Measurements from ENCODE around the gene CTNNA3. TPM values are rescaled to one million over a fixed set of nuclear protein-coding genes. Genes with fewer than 3 reads are reported as not detected.
A peak's percentile ranks its signal among the peaks of the same experiment; 100 is the strongest.

The CTNNA3 gene
- total RNA-seq, 1 donor from 2014 or later, result 129 TPM

- ATAC-seq (ENCODE audit: poor library complexity) (no peak), DNase-seq (no peak)
- intact Hi-C loops (cut with DNase I), result no loop called here
Measured at GRCh38 chr10:67022099-67022498, 673.9 kb downstream of the CTNNA3 start.

GRCh38 chr10:67017218-67017617 is 678.8 kb downstream of the CTNNA3 start:
- DNase-seq, result no peak
- intact Hi-C loops (cut with DNase I), result no loop called here
- ATAC-seq (ENCODE audit: poor library complexity), result no peak

GRCh38 chr10:67015225-67015624 is 680.8 kb downstream of the CTNNA3 start:
- ATAC-seq (ENCODE audit: poor library complexity), result no peak
- intact Hi-C loops (cut with DNase I), result no loop called here
- no peak for DNase-seq

GRCh38 chr10:67011981-67012380 is 684.0 kb downstream of the CTNNA3 start:
- no peak for ATAC-seq (ENCODE audit: poor library complexity)
- intact Hi-C loops (cut with DNase I), result no loop called here
- no peak for DNase-seq

- intact Hi-C loops (cut with DNase I), result no loop called here
- DNase-seq (no peak), ATAC-seq (ENCODE audit: poor library complexity) (no peak)
Measured at GRCh38 chr10:67011480-67011879, 684.5 kb downstream of the CTNNA3 start.

GRCh38 chr10:67005981-67006380 is 690.0 kb downstream of the CTNNA3 start:
- DNase-seq (no peak), ATAC-seq (ENCODE audit: poor library complexity) (no peak)
- intact Hi-C loops (cut with DNase I), result no loop called here

GRCh38 chr10:67004690-67005089 is 691.3 kb downstream of the CTNNA3 start:
- DNase-seq (no peak), ATAC-seq (ENCODE audit: poor library complexity) (no peak)
- intact Hi-C loops (cut with DNase I), result no loop called here

- ATAC-seq (ENCODE audit: poor library complexity) (no peak), DNase-seq (no peak)
- intact Hi-C loops (cut with DNase I), result no loop called here
Measured at GRCh38 chr10:66999762-67000545, 696.0 kb downstream of the CTNNA3 start.

- ATAC-seq (ENCODE audit: poor library complexity) (no peak), DNase-seq (no peak)
- intact Hi-C loops (cut with DNase I), result no loop called here
Measured at GRCh38 chr10:66996996-66997395, 699.0 kb downstream of the CTNNA3 start.

- ATAC-seq (ENCODE audit: poor library complexity) (no peak), DNase-seq (no peak)
- intact Hi-C loops (cut with DNase I), result no loop called here
Measured at GRCh38 chr10:66990143-66990830, 705.7 kb downstream of the CTNNA3 start.

GRCh38 chr10:66983475-66983818 is 712.5 kb downstream of the CTNNA3 start:
- no peak for DNase-seq
- no peak for ATAC-seq (ENCODE audit: poor library complexity)

GRCh38 chr10:66982792-66983474 is 713.1 kb downstream of the CTNNA3 start:
- ATAC-seq (ENCODE audit: poor library complexity) (no peak), DNase-seq (no peak)
- intact Hi-C loops (cut with DNase I), result no loop called here

More at GRCh38 chr10:66983475-66983818, 712.5 kb downstream of the CTNNA3 start:
- intact Hi-C loops (cut with DNase I), result no loop called here

- ATAC-seq (ENCODE audit: poor library complexity) (no peak), DNase-seq (no peak)
- intact Hi-C loops (cut with DNase I), result no loop called here
Measured at GRCh38 chr10:66982053-66982420, 714.0 kb downstream of the CTNNA3 start.

- no peak for ATAC-seq (ENCODE audit: poor library complexity)
- intact Hi-C loops (cut with DNase I), result no loop called here
- DNase-seq, result no peak
Measured at GRCh38 chr10:66981361-66982052, 714.5 kb downstream of the CTNNA3 start.

- intact Hi-C loops (cut with DNase I), result no loop called here
- DNase-seq (no peak), ATAC-seq (ENCODE audit: poor library complexity) (no peak)
Measured at GRCh38 chr10:66980246-66980815, 715.7 kb downstream of the CTNNA3 start.

- ATAC-seq (ENCODE audit: poor library complexity), result no peak
- intact Hi-C loops (cut with DNase I), result no loop called here
- DNase-seq, result no peak
Measured at GRCh38 chr10:66964946-66965345, 731.0 kb downstream of the CTNNA3 start.

- intact Hi-C loops (cut with DNase I), result no loop called here
- ATAC-seq (ENCODE audit: poor library complexity) (peak; percentile 48), DNase-seq (no peak)
Measured at GRCh38 chr10:66958466-66958865, 737.5 kb downstream of the CTNNA3 start.

- ATAC-seq (ENCODE audit: poor library complexity) (peak; percentile 26), DNase-seq (no peak)
- intact Hi-C loops (cut with DNase I), result no loop called here
Measured at GRCh38 chr10:66951896-66952295, 744.1 kb downstream of the CTNNA3 start.

GRCh38 chr10:66943590-66943989 is 752.4 kb downstream of the CTNNA3 start:
- ATAC-seq (ENCODE audit: poor library complexity) (no peak), DNase-seq (no peak)
- intact Hi-C loops (cut with DNase I), result no loop called here

Measured in Right ventricle myocardium superior (tissue), 1 donor.